IPS-11a (cell line): ENCODE data around the gene PSME1.
A peak's percentile ranks its signal among the peaks of the same experiment; 100 is the strongest.

Source experiments
- H3K4me3 ChIP-seq: one replicate; pipeline ENCODE4 v1.5.1; 2013; ENCODE audit warnings: low read depth, low read length, control low read depth

The PSME1 gene

GRCh38 chr14:24167469-24168114, 31.6 kb downstream of the PSME1 start:
- H3K4me3 ChIP-seq: no peak overlapping the region

GRCh38 chr14:24171422-24172260, 35.6 kb downstream of the PSME1 start, which contains the start of gene REC8:
TSS of gene REC8 (plus strand) at chr14:24172080. CDS start at chr14:24172553, 473 bp downstream.
- peak within 1 kb of the TSS; percentile 49 for H3K4me3 ChIP-seq

GRCh38 chr14:24172261-24172860, 36.4 kb downstream of the PSME1 start:
- H3K4me3 ChIP-seq: peak overlapping the region; percentile 49

GRCh38 chr14:24172871-24173281, 36.9 kb downstream of the PSME1 start:
- no peak overlapping the region for H3K4me3 ChIP-seq

- no peak overlapping the region for H3K4me3 ChIP-seq
Measured at GRCh38 chr14:24176599-24176998, 40.6 kb downstream of the PSME1 start.

- no peak overlapping the region for H3K4me3 ChIP-seq
Measured at GRCh38 chr14:24177041-24177825, 41.2 kb downstream of the PSME1 start.

- H3K4me3 ChIP-seq: no peak overlapping the region
Measured at GRCh38 chr14:24177891-24178290, 41.9 kb downstream of the PSME1 start.

GRCh38 chr14:24178399-24179178, 42.6 kb downstream of the PSME1 start:
- no peak overlapping the region for H3K4me3 ChIP-seq

- H3K4me3 ChIP-seq: no peak overlapping the region
Measured at GRCh38 chr14:24179294-24179960, 43.4 kb downstream of the PSME1 start.

- H3K4me3 ChIP-seq: no peak overlapping the region
Measured at GRCh38 chr14:24179961-24180796, 44.2 kb downstream of the PSME1 start.

- H3K4me3 ChIP-seq: no peak overlapping the region
Measured at GRCh38 chr14:24181371-24182077, 45.5 kb downstream of the PSME1 start.

GRCh38 chr14:24182110-24182882, 46.3 kb downstream of the PSME1 start:
- H3K4me3 ChIP-seq: no peak overlapping the region

GRCh38 chr14:24183014-24183481, 47.1 kb downstream of the PSME1 start:
- no peak overlapping the region for H3K4me3 ChIP-seq

GRCh38 chr14:24184104-24184970, 48.3 kb downstream of the PSME1 start:
- H3K4me3 ChIP-seq: no peak overlapping the region

GRCh38 chr14:24185026-24185425, 49.0 kb downstream of the PSME1 start:
- no peak overlapping the region for H3K4me3 ChIP-seq

- H3K4me3 ChIP-seq: no peak overlapping the region
Measured at GRCh38 chr14:24185741-24186140, 49.7 kb downstream of the PSME1 start.
